ENCODE results near the gene NINL.
"Not testable (repeated sequence)": the region's sequence is repeated elsewhere in the genome, so short reads cannot be mapped to it uniquely, and the experiment has no call there.

NINL gene

DNA sequence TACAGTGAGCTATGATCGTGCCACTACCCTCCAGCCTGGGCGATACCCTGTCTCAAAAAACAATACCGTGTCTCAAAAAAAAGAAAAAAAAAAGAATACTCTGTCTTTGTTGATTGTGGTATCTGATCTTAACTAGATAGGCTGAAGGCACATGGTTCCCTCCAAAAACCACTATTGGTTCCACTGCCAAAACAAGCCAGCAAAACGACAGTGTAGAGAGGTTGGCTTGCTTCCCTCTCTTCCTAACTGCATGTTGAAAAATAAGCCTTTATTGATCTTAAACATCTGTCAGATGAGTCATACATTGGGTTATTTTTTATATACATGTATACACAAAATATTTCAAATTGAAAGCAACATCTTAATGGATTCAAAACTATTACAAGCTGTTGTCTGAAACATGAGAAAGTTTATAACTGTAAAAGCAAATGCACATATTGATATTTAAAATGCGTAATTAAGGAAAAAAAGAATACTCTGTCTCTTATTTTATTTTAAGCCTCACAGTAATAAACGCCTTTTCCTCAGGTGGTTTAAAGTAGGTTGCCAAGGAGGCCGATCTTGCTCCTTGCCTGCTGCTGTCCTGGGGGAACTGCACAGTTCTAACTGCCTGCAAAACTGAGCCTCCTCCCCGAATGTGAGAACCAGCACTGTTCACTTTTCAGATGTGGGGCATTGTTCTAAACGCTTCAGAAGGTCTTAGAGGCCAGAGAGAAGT, 7.0 kb upstream of the NINL start:
- DNase-seq, result no peak

DNA sequence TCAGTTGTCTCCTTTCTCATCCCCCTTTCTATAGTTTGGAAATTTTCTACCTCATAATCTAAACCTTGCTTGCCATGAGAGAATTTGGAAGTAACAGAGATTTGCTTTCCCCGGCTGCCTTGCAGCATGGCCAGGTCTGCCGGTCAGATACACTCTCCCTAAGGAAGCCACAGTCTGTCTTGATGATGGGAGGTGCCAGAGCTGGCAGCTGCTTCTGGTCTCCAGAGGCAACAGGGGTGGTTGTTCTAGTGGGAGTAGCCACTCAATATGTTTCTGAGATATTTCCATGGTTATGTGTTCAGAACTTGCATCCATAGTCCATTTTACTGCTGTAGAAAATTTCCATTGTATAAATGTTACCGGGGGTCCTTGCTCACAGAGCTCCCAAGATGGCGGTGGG, 5.4 kb upstream of the NINL start:
- not testable (repeated sequence) for DNase-seq

DNA sequence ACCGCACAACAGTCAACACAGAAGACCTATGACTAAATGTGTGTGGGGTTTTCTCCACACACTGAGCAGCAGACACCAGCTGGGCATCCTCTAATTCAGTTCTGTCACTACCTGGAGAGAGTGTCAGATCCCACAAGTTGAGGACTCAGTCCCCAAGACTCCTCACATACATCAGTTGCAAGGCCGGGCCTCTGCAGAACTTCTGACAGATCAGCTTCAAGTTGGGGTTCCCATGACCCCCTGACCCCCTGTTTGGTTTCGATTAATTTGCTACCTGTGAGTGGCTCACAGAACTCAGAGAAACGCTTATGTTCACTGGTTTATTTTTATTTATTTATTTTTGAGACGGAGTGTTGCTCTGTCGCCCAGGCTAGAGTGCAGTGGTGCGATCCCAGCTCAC, 3.2 kb upstream of the NINL start:
- DNase-seq, result no peak

DNA sequence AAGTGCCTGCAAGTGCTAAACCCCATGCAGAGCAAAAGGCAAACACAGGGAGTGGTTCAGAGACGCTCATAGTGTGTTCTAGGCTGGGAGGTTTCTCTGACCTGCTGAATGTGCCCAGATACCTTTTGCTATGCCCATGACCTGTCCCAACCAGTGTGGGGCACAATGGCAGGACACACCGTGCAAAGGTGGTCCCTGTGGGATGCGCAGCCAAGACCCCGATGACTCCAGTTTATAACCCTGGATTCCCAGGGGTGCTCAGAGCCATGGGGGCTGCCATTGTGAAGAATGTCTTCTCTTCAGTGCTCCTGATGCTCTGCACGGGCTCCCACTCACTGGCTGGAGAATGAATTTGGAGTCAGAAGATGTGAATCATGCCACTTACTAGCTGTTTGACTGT, 2.2 kb upstream of the NINL start:
- no peak for DNase-seq

DNA sequence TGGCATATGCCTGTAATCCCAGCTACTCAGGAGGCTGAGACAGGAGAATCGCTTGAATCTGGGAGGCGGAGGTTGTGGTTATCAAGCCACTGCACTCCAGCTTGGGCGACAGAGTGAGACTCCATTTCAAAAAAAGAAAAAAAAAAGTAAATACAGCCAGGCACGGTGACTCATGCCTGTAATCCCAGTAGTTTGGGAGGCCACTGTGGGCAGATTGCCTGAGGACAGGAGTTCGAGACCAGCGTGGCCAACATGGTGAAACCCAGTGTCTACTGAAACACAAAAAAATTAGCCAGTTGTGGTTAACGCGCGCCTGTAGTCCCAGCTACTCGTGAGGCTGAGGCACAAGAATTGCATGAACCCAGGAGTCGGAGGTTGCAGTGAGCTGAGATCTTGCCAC, 1.5 kb upstream of the NINL start:
- DNase-seq, result no peak

DNA sequence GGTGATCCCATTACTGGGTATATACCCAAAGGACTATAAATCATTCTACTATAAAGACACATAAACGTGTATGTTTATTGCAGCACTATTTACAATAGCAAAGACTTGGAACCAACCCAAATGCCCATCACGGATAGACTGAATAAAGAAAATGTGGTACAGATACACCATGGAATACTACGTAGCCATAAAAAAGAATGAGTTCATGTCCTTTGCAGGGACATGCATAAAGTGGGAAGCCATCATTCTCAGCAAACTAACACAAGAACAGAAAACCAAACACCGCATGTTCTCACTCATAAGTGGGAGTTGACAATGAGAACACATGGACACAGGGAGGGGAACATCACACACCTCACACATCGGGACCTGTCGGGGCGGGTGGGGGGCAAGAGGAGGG, 1.7 kb downstream of the NINL start:
- DNase-seq, result not testable (repeated sequence)

DNA sequence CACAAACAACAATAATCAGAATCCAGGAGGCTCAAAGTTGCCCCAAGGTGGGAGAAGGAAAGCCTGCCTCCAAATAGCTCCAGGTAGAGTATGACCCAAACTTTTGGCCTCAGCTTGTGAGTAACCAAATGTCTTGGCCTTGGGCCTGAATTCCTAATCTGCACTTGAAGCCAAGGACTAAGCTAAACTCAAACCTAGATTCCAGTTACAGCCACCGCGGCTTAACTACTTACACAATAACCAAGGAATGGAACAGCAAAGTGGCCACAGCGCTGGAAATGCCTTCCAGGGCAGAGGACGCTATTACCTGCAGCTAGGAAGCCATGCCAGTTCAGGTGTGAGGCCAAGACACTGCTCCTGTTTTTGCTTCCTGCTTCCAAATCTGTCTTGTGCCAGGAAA, 4.6 kb downstream of the NINL start:
- no peak for DNase-seq

DNA sequence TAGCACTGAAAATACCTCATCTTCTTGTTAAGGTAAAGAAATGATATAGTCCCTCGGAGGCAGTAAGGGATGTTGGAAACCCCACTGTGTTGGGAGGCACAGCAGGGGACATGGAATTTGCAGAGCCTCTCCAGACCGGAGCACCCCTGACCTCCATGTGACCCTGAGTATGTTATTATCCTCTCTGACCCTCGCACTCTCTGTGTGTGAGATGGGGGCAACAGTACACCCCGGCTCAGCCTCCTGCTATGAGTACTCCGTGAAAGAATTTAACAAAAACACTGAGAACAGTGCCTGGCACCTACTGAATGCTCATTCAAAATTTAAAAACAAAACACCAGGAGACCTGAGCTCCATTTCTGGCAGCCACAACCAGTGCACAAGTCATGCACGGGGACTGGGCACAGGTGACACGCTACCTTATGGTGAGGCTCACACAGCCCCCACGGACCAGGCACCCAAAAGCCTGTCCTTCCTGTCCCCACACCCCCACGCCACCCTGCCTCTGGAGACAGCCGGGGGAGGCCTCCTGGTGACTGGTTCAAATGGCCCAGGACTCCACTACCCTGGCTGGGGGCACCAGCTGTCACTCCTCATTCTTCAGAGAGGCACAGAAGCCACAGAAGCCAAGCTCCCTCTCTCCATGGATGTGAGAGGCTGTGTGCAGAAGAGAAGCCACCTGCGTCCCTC, 6.1 kb downstream of the NINL start:
- no peak for DNase-seq

DNA sequence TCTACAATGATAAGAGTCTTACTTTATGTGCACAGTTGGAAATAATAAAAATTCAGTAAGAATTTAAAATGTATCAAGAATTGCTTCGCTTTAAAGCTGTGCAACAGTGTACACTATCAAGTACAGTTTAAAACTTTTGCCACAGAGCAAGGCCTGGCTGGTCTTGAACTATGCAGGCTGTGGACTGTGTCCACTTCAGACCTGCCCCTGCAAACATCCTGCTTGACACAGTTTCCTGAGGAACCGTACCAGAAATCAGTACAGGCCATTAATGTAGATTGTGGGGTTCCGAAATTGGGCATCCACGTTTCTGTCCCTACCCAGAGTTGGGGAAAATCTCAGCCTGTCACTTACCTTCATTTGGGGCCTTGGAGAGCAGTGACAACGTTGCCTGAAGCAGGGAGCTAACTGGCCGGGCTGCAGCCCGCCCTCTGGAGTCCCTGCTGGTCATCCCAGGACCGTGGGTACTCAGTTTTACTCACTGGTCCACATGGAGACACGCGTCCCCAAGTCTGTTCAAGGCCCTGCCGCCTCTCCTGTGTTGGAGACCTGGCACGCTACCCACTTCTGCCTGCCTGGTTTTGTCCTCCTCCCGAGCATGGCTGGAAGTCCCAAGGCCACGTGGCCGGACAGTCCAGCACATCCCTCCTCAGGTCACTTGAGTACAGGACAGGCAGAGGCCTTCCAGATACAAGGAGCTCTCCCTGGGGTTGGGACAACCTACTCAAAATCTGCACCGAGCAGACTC, 8.4 kb downstream of the NINL start:
- DNase-seq, result no peak

DNA sequence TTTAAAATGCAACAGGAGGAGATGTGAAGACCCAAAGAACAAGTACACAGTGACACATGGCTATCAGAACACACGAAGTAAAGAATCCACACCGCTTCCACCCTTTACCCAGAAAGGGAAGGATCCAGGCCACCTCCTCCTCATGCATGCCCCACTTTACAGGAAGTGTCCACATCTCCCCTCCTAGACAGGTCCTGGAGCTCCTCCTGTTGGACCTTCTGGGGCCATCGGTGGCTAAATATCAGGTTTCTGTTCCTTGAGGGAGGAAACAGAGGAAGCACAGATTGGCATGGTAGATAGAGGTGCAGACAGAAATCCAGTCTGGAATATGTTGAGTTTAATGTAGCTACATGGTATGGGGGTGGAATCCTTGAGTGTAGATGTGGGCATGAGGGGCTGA, 10.9 kb downstream of the NINL start:
- no peak for DNase-seq

DNA sequence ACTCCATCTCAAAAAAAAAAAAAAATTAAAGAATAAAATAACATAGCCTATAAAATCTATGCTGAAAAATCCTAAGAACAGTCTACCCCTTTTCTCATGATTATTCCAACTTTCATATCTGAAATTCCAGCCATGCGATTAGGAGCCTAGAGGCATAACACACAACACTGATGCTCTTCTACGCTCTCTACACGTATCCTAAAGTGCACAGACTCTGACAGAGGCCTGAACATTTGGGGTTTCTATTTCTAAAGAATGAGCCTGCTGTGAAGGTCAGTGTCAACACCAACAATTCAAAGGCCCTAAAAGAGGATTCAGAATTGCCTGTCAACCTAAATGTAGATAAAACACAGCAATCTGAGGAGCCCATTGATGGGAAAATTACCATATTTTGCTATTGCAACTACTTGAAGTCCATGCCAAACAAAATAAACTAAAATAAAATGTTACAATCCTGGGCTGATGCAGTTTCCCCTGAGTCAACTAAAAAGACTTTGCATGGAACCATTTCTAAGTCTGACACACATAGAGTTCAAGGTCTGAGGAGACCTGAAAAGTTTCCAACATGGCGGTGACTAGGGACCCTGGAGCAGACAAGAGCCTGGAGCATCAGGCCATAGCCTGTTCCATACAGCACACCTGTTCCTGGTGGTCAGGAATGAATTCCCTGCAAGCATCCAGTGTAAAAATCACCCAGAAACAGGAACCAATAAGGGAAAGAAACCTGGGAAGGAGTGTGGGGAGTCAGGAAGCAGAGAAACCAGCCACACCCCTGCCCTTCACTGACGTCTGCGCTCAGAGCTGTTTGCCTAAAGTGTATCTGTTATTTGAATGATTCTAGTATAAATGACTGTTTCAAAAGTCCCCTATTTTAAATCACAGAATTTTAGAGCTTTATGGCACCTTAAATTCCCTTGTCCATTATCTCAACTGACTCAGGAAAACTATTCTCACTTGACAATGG, 11.8 kb downstream of the NINL start:
- DNase-seq, result no peak

DNA sequence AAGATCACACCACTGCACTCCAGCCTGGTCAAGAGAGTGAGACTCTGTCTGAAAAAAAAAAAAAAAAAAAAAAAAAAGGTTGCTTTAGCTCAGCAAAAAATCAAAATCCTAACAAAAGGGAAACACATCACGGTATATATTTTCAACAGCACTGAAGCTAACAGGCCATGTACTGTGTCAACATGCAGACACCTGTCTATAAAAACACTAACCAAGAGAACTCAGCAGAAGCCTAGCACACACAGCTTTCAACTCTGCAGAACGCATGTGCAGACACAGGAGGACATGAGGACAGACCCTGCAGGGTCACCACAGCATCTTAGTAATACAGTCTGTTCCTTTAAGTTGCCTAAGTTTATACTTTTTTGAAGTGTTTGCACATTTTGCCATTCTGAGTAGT, 13.5 kb downstream of the NINL start:
- DNase-seq, result no peak

DNA sequence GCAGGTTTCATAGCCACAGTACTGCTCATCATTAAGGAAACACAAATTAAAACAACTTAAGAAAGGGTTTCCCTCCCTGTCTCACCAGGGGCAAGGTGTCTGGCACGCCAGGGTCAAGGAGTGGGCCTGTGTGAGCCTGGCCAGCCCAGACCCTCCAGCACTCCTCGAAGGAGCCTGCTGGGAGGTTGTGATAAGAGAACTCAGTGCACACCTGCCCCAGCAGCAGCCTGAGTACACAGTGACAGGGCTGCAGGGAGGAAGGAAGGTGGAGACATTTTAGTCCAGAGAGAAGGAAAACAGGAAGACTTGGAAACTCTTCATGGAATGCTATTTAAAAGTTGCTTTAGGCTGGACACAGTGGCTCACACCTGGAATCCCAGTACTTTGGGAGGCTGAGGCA, 14.1 kb downstream of the NINL start:
- DNase-seq, result no peak

DNA sequence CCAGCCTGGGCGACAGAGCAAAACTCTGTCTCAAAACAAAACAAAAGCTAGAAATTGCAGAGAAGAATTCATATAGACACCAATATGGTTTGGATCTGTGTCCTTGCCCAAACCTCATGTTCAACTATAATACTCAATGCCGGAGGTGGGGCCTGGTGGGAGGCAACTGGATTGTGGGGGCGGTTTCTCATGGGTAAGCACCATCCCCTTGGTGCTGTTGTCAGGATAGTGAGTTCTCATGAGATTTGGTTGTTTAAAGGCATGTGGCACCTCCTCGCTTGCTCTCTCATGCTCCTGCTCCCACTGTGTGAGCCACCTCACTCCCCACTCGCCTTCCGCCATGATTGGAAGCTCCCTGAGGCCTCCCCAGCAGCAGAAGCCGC, 15.2 kb downstream of the NINL start:
- no peak for DNase-seq

DNA sequence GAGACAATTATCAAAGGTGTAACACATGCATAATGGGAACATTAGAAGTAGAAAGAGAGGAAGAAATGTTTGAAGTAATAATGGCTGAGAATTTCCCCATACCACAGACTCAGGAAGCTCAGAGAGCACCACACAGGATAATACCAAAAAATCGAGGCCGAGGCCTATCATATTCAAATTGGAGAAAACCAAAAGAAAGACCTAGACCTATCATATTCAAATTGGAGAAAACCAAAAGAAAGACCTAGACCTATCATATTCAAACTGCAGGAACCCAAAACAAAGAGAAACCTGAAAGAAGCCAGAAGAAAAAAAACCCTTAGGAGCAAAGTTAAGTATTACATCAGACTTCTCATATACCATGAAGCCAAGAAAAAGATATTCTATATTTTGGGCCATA, 18.0 kb downstream of the NINL start:
- no peak for DNase-seq

DNA sequence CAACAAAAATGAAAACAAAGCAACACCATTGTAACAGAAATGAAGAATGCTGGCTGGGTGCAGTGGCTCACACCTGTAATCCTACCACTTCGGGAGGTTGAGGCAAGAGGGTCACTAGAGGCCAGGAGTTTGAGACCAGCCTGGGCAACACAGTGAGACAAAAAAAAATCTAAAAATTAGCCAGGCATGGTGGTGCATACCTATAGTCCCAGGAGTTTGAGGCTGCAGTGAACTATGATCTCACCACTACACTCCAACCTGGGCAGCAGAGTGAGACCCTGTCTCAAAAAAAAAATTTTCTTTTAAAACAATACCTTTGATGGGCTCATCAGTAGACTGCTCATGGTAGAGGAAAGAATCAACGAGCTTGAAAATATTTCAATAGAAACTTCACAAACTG, 18.5 kb downstream of the NINL start:
- no peak for DNase-seq

DNA sequence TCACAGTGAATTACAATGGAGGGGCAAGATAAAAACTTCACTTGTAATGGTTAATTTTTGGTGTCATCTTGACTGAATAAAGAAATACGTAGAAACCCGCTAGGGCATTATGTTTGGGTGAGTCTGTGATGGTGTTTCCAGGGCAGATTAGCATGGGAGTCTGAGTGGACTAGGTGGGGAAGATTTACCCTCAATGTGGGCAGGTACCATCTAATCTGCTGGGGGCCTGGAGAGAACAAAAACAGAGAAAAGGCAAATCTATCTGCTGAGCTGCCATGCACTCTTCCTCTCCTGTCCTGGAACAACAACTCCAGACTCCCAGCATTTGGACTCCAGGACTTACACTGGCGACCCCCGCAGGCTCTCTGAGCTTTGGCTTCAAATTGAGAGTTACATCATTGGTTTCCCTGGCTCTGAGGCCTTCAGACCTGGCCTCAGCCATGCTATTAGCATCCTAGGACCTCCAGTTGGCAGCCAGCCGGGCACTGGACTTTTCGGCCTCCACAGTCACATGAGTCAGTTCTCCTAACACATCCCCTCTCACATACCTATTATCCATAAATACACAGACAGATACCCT, 19.7 kb downstream of the NINL start:
- no peak for DNase-seq

DNA sequence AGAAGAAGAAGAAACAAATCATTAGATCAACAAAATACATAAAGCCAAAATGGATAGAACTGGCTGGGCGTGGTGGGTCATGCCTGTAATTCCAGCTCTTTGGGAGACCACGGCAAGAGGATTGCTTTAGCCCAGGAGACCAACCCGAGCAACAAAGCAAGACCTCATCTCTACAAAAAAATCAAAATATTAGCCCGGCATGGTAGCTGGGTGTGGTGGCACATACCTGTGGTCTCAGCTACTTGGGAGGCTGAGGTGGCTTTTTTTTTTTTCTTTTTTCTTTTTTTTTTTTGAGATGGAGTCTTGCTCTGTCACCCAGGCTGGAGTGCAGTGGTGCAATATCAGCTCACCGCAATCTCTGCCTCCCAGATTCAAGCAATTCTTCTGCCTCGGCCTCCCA, 21.5 kb downstream of the NINL start:
- no peak for DNase-seq

DNA sequence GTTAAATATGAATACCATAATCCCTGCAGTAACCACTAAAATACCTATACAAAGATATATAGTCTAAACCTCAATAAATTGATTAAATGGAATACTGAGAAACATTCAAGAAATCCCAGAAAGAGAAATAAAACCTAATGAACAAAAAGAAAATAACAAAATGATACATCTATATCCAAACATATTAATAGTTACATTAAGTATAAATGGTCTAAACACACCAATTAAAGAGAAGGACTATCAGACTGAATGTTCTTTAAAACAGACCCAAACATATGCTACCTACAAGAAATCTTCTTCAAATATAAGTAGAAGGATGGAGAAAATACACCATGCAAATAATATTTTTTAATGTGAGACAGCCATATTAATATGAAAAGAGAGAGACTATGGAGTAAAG, 22.0 kb downstream of the NINL start:
- DNase-seq, result no peak

DNA sequence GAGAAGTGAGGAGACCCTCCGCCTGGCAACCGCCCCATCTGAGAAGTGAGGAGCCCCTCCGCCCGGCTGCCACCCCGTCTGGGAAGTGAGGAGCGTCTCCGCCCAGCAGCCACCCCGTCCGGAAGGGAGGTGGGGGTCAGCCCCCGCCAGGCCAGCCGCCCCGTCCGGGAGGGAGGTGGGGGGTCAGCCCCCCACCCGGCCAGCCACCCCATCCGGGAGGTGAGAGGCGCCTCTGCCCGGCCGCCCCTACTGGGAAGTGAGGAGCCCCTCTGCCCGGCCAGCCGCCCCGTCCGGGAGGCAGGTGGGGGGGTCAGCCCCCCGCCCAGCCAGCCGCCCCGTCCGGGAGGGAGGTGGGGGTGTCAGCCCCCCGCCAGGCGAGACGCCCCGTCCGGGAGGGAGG, 23.6 kb downstream of the NINL start:
- not testable (repeated sequence) for DNase-seq

DNA sequence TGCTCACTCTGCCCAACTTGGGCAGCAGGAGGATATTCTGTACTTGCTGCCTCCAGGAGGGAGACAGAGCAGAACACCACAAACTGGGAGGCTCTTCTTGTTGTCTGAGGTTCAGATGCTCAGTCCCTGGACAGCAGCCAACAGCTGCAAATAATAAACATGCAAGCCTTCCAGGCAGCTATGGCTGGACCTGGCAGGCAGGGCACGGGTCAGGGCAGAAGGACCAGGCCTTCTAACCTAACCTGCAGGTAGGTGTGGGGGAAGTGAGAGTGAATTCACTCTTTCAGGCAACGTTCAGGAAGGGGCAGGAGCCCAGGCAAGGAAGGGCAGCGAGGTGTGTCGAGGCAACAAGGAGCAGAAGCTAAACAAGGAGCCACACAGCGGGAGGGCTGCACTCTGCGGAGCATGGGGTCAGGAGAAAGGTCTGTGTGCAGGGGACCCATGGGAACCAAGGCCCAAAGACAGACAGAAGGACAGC, 31.5 kb downstream of the NINL start:
- no peak for DNase-seq

DNA sequence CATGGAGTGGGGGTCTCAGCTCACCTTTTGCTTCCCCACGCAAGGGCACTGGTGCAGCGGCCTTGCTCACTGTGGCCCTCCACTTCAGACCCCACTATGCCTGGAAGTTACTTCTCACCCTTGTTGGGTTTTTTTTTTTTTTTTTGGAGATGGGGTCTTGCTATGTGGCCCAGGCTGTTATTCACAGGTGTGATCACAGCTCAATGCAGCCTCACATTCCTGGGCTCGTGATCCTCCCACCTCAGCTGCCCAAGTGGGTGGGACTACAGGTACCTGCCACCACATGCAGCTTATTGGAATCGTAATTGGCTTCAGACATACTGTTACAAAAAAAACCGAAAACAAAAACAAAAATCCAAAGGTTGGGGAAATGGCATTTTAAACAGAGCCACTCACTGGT, 32.4 kb downstream of the NINL start:
- no peak for DNase-seq
